ENCODE results near the gene TLCD2.
"Not testable (repeated sequence)": the region's sequence is repeated elsewhere in the genome, so short reads cannot be mapped to it uniquely, and the experiment has no call there.

The TLCD2 gene

DNA sequence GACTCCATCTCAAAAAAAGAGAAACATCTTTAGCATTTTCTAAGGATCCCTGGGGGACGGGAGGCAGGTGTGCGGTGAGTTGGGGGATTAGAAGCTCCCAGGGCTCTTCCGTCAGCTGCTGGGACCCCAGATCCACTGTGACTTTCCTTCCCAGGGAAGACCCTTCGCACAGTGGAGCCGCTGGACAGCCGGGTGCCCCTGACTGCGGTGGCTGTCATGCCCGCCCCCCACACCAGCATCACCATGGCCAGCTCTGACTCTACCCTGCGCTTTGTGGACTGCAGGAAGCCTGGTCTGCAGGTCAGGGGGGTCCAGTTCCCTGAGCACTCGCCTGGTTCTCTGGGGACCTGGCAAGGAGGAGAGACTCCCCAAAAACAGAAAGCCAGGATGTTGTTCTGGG is 25.2 kb upstream of the TLCD2 start:
- DNase-seq, result no peak

- no peak for DNase-seq
Observed at GRCh38 chr17:1733759-1734158, 23.6 kb upstream of the TLCD2 start.

DNA sequence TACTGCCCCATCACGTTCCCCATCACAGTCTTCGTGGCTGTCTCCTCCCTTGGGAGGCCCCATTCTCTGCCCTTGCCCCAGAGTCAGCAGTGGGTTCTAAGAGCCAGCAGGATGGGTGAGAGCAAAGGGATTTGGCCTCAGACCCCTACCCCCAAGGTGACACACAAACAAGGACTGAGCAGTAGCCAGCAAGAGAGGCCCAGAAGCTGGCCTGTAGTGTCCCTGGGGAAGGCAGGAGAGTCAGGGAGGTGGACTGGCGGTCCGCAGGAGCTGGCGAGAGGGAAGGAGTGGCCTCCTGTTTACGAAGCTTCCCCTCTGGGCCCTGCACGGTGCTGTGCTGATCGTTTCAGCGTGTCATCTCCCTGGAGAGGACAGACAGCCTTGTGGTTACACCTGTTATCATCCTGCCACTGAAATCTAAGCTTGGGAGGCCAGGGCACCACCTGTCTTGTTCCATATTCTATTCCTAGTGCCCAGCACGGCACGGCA is 22.7 kb upstream of the TLCD2 start:
- DNase-seq, result no peak

DNA sequence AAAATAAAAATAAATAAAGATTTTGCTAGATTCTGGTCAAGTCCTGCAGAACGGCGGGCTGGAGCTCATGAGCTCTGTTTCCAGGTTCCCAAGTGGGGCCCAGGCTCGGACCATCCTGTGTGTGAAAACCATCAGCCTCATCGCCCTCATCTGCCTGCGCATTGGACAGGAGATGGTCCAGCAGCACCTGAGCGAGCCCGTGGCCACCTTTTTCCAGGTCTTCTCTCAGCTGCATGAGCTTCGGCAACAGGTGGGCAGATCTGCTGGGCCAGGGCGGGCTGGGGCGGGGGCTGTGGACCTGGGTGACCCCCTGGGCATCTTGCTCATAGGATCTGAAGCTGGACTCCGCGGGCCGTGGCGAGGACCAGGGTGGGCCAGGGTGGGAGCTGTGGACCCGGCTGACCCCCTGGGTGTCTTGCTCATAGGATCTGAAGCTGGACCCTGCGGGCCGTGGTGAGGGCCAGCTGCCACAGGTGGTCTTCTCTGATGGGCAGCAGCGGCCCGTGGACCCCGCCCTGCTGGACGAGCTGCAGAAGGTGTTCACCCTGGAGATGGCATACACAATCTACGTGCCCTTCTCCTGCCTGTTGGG is 22.2 kb upstream of the TLCD2 start:
- no peak for DNase-seq

DNA sequence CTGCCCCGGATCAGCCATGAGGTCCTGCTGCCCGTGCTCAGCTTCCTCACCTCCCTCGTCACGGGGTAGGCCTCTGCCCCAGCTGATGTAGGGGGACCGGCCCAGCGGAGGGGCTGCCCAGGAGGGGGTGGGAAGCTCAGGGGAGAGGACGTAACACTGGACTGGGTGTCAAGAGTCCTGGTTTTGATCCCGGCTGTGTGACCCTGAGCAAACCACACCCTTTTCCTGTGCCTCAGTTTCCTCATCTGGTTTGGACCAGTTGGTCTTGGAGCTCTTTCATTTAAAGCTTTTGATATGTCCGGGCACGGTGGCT is 21.0 kb upstream of the TLCD2 start:
- no peak for DNase-seq

DNA sequence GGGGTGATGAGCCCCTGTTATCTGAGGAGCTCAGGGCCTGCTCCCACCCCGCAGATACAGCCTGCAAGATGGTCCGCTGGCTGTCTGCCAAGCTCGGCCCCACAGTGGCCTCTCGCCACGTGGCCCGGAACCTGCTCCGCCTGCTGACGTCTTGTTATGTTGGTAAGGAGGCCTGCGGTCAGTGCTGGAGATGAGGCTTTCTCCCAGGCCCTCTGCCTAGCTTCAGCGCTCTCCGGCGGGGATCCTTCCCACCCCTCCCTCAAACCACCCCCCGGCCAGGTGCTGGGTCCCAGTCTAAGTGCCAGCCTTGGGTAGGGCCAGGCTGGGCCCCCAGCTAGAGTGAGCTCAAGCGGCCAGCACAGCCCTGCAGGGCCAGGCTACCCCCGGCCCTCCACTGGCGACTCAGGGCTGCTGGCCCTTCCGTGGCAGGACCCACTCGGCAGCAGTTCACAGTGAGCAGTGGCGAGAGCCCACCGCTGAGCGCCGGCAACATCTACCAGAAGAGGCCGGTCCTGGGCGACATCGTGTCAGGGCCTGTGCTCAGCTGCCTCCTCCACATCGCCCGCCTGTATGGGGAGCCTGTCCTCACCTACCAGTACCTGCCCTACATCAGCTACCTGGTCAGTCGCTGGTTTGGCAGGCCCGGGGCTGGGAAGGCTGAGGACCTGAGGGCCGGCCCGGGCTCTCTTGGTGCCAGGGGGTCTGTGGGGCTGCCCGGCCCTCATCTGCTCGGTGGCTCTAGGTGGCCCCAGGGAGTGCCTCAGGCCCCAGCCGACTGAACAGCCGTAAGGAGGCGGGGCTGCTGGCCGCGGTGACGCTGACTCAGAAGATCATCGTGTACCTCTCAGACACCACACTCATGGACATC is 20.4 kb upstream of the TLCD2 start:
- no peak for DNase-seq

DNA sequence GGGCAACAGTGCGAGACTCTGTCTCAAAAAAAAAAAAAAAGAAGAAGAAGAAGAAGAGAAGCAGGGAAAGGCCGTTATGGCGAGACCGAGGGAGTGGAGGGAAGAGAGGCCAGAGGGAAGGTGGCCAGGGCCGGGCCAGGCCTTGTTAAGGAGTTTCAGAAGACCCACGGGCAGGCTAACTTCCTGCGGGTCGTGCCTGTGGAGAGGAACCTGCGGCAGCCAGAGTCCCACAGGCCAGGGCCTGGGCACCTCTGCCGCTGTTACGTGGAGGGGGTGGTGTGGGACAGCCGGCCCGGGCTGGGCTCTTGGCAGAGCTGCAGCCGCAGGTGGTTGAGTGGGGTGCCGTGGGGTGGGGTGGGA is 19.8 kb upstream of the TLCD2 start:
- DNase-seq, result no peak

GRCh38 chr17:1727876-1728630 is 17.9 kb upstream of the TLCD2 start:
- DNase-seq, result no peak

- DNase-seq, result no peak
Observed at GRCh38 chr17:1727258-1727789, 17.1 kb upstream of the TLCD2 start.

GRCh38 chr17:1726626-1727257 is 16.6 kb upstream of the TLCD2 start:
- DNase-seq, result no peak

DNA sequence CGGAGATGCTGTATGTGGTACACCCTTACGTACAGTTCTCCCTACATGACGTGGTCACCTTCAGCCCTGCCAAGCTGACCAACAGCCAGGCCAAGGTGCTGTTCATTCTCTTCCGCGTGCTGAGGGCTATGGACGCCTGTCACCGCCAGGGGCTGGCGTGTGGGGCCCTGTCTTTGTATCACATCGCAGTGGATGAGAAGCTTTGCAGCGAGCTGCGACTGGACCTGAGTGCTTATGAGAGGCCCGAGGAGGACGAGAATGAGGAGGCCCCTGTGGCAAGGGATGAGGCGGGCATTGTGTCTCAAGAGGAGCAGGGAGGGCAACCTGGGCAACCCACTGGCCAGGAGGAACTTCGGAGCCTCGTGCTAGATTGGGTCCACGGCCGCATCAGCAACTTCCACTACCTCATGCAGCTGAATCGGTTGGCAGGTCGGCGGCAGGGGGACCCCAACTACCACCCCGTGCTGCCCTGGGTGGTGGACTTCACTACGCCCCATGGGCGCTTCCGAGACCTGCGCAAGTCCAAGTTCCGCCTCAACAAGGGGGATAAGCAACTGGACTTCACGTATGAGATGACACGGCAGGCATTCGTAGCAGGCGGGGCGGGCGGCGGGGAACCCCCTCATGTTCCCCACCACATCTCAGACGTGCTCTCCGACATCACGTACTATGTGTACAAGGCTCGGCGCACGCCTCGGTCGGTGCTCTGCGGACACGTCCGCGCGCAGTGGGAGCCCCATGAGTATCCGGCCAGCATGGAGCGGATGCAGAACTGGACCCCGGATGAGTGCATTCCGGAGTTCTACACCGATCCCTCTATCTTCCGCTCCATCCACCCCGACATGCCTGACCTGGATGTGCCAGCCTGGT is 15.7 kb upstream of the TLCD2 start:
- DNase-seq, result no peak

- no peak for DNase-seq
Observed at GRCh38 chr17:1724869-1725641, 14.9 kb upstream of the TLCD2 start.

DNA sequence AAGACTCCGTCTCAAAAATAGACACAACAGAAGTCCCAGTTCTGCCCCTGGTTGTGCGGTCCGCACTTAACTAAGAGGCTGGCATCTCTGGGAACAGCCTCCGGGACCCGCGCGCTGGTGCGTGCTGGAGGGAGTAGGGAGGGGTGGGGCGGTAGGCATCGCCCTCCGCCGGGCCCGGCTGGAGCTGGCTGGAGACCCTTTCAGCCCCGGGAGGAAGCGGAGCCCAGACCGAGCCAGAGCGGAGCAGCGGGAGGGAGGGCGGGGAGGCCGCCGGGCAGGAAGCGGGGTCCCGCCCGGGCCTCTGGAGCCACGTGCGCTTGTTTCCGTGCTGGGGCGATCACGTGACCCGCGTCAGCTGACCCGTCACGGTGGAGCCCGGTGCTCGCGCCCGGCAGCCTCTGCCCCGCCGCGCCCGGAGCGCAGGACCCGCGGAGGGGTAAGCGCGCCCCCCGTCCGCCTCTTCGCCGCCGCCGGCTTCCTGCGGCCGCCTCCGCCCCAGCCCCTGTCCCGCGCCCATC is 14.2 kb upstream of the TLCD2 start, which contains the start of gene WDR81:
WDR81 (plus strand) TSS at position 354 of the 518 bp plus-strand sequence. CDS start 256 bp downstream, outside the sequence.
- DNase-seq, result no peak

DNA sequence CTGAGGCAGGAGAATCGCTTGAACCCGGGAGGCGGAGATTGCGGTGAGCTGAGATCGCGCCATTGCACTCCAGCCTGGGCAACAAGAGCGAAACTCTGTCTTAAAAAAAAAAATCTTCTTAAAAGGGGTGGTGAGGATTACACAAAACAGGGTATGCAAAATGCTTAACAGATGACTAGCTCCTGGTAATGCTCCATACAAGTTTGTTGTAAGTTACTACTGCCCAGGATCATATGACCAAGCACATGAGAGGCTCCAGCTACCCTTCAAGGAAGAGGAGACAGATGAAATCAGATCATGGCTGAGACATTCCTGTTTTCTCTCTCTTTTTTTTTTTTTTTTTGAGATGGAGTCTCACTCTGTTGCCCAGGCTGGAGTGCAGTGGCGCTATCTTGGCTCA is 11.8 kb upstream of the TLCD2 start:
- not testable (repeated sequence) for DNase-seq

- DNase-seq, result no peak
Observed at GRCh38 chr17:1720856-1721386, 10.7 kb upstream of the TLCD2 start.

- no peak for DNase-seq
Observed at GRCh38 chr17:1718362-1719165, 8.4 kb upstream of the TLCD2 start.

DNA sequence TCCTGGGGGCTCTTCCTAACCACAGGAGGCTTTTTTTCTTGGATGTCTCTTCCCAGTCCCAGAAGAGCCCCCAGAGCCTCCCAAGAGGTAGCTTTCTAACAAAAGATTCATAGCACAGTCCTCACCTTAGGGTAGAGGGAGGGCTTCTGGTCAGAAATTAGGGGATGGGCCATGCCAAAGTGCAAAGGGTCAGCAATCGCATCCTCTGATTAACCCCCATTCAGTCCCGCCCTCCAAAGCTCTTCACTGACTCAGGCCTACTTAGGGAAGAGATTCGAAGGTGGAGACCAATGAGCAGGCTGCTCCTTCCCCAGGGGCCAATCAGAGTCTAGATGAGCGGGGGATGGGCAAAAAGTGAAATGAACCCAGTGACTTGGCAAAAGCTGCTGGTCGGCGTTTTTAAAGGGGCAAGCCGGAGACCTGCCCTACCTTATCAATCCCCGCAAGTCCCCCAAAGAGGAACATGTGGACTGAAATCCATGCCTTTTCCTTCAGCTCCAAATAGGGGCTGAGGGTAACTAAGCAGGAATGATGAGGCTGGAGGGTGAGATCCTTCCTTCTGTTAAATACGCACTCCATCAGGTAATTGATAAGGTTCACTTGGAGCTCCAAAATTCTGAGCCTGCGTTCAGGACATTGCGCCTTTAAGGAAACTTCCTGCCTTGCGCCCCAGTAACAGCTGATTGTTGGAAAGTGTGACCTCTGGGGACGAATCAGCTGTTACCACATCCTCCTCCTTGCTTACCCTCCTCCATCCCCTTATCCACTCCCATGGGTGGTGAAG is 6.9 kb upstream of the TLCD2 start:
- peak; percentile 56 for DNase-seq

GRCh38 chr17:1716076-1716911 is 6.1 kb upstream of the TLCD2 start:
- peak; percentile 93 for DNase-seq

All from NCI-H2081 treated with DMSO at 0.1 percent for 48 hours (cell line).